GM23338 (cell line): ENCODE data around the gene TMEM106C. TPM values are rescaled to one million over a fixed set of nuclear protein-coding genes. Genes with fewer than 3 reads are reported as not detected.

Experiments
- ATAC-seq: fragments of 200-7000 bp; cut with Tn5 transposase; 3 replicates; pipeline ENCODE4 v1.9.1; 2020
- DNase-seq: peaks from one replicate; pipeline ENCODE4 v3.0.0-alpha.2; 2015; ENCODE audit warnings: low spot score
- H2AFZ ChIP-seq: fragments of 200-600 bp; sonication (generic); 2 replicates; pipeline ENCODE4 v1.8.0; 2016; ENCODE audit warnings: antibody characterized with exemption, mild to moderate bottlenecking, moderate library complexity
- H3F3A ChIP-seq: fragments of 200-600 bp; sonication (generic); replicated peaks from 2 replicates; pipeline ENCODE4 v1.8.0; 2017; ENCODE audit warnings: antibody characterized with exemption, mixed run types, low read depth
- H3K27ac ChIP-seq: fragments of 200-600 bp; sonication (generic); 2 replicates; pipeline ENCODE4 v1.6.1; 2016; ENCODE audit warnings: low read depth
- H3K27me3 ChIP-seq: fragments of 200-600 bp; sonication (generic); 2 replicates; pipeline ENCODE4 v1.8.0; 2016; ENCODE audit warnings: mild to moderate bottlenecking, mixed run types, moderate library complexity; ENCODE audit not compliant: insufficient read depth
- H3K36me3 ChIP-seq: fragments of 200-600 bp; sonication (generic); 2 replicates; pipeline ENCODE4 v1.8.0; 2016; ENCODE audit warnings: mild to moderate bottlenecking; ENCODE audit not compliant: insufficient read depth
- H3K4me1 ChIP-seq: fragments of 200-600 bp; sonication (generic); 2 replicates; pipeline ENCODE4 v1.8.0; 2016; ENCODE audit warnings: mild to moderate bottlenecking, moderate library complexity; ENCODE audit not compliant: insufficient read depth
- H3K4me2 ChIP-seq: fragments of 200-600 bp; sonication (generic); 2 replicates; pipeline ENCODE4 v1.7.1; 2017; ENCODE audit warnings: mixed run types
- H3K4me3 ChIP-seq: fragments of 200-600 bp; sonication (generic); 2 replicates; pipeline ENCODE4 v1.6.1; 2016; ENCODE audit warnings: mixed run types
- H3K79me2 ChIP-seq: fragments of 200-600 bp; sonication (generic); replicated peaks from 2 replicates; pipeline ENCODE4 v1.8.0; 2017; ENCODE audit warnings: mild to moderate bottlenecking; ENCODE audit not compliant: insufficient read depth
- H3K9me2 ChIP-seq: fragments of 200-600 bp; sonication (generic); 2 replicates; pipeline ENCODE4 v1.8.0; 2017; ENCODE audit not compliant: insufficient read depth
- H4K20me1 ChIP-seq: fragments of 200-600 bp; sonication (generic); replicated peaks from 2 replicates; pipeline ENCODE4 v1.8.0; 2017; ENCODE audit warnings: mild to moderate bottlenecking; ENCODE audit not compliant: insufficient read depth
- H3K27ac Mint-ChIP-seq: 2 replicates; pipeline ENCODE4 v1.8.0; 2020; ENCODE audit warnings: inconsistent platforms, mild to moderate bottlenecking, moderate library complexity, mixed read lengths
- H3K27me3 Mint-ChIP-seq: 3 replicates; pipeline ENCODE4 v1.8.0; 2022; ENCODE audit warnings: low read depth, mild to moderate bottlenecking, moderate library complexity, mixed read lengths, inconsistent platforms; ENCODE audit not compliant: insufficient read depth, poor library complexity
- H3K36me3 Mint-ChIP-seq: 3 replicates; pipeline ENCODE4 v1.8.0; 2021; ENCODE audit warnings: low read depth, mild to moderate bottlenecking, inconsistent platforms, moderate library complexity, mixed read lengths
- H3K4me1 Mint-ChIP-seq: 3 replicates; pipeline ENCODE4 v1.8.0; 2020; ENCODE audit warnings: mild to moderate bottlenecking, inconsistent platforms, mixed read lengths
- H3K4me3 Mint-ChIP-seq: 3 replicates; pipeline ENCODE4 v1.8.0; 2021; ENCODE audit warnings: moderate library complexity, mild to moderate bottlenecking, inconsistent platforms, mixed read lengths
- H3K9me3 Mint-ChIP-seq: 3 replicates; pipeline ENCODE4 v1.8.0; 2020; ENCODE audit warnings: moderate library complexity, mild to moderate bottlenecking, inconsistent platforms, mixed read lengths
- EZH2 ChIP-seq: fragments of 200-600 bp; sonication (generic); IDR thresholded peaks from one replicate; pipeline ENCODE4 v1.8.0; 2017; ENCODE audit warnings: antibody characterized with exemption, mild to moderate bottlenecking, low read depth; ENCODE audit not compliant: unreplicated experiment
- EZH2phosphoT487 ChIP-seq: fragments of 200-600 bp; sonication (generic); IDR thresholded peaks from one replicate; pipeline ENCODE4 v1.8.1; 2018; ENCODE audit warnings: antibody characterized with exemption; ENCODE audit not compliant: unreplicated experiment
- NANOG ChIP-seq: IDR thresholded peaks from 2 replicates; pipeline ENCODE4 v1.6.1; 2016; ENCODE audit warnings: antibody characterized with exemption, borderline replicate concordance
- STAT1 ChIP-seq: IDR thresholded peaks from one replicate; pipeline ENCODE4 v1.6.1; 2016; ENCODE audit warnings: antibody characterized with exemption; ENCODE audit not compliant: unreplicated experiment
- ZNF331 ChIP-seq: fragments of 250-450 bp; sonication (Bioruptor Pico); IDR thresholded peaks from 2 replicates; pipeline ENCODE4 v1.5.0; 2020; ENCODE audit warnings: low read depth, mild to moderate bottlenecking, moderate library complexity
- polyA plus RNA-seq: library from polyadenylated mRNA; unstranded; fragments of >200 nt; fragmentation: Nextera tagmentation; extraction: Ambion mirVana; gene quantifications from 2 replicates; pipeline ENCODE4 v1.2.1, GENCODE V29; 2016
- total RNA-seq: library from RNA; depleted of rRNA; stranded (reverse); fragments of >200 nt; shearing (Covaris generic); gene quantifications from 2 replicates; pipeline ENCODE4 v1.2.3, GENCODE V29; 2014
- TF ChIP-seq, protein P1 (sequence below): IDR thresholded peaks from one replicate; pipeline ENCODE4 v1.6.1; 2018; ENCODE audit warnings: antibody characterized with exemption; ENCODE audit not compliant: unreplicated experiment
- TF ChIP-seq, protein P2 (sequence below), 2 experiments: fragments of 200-600 bp in 1 of 2; sonication (generic) in 1 of 2; conservative IDR thresholded peaks; 2 replicates each; pipeline versions ENCODE4 v1.5.1 to v1.6.1; 2016 to 2017; ENCODE audit warnings: antibody characterized with exemption in 2 of 2, low read depth in 2 of 2, mild to moderate bottlenecking in 2 of 2, moderate library complexity in 1 of 2
- TF ChIP-seq, protein P3 (sequence below): IDR thresholded peaks from 2 replicates; pipeline ENCODE4 v1.6.1; 2016; ENCODE audit warnings: antibody characterized with exemption
- TF ChIP-seq, protein P4 (sequence below): fragments of 250-450 bp; sonication (Bioruptor Pico); IDR thresholded peaks from 2 replicates; pipeline ENCODE4 v1.5.0; 2020; ENCODE audit warnings: mild to moderate bottlenecking, moderate library complexity

TMEM106C gene
- total and polyA plus RNA-seq, 2 experiments from 2014 or later: 43.5 to 83.7 TPM

- peaks cover 100% of the 10 kb centered on the region for H3K27me3 Mint-ChIP-seq
Observed at GRCh38 chr12:48015954-48016353, 52.6 kb downstream of the TMEM106C start.

More at GRCh38 chr12:48015954-48016353, 52.6 kb downstream of the TMEM106C start:
- H3K36me3 ChIP-seq: no peaks in the 10 kb centered on the region
- Mint-ChIP-seq H3K36me3 (no peaks in the 10 kb centered on the region), H3K4me3 (no peak overlapping the region), H3K9me3 (no peaks in the 10 kb centered on the region), H3K27ac (no peak overlapping the region), H3K4me1 (no peaks in the 10 kb centered on the region)
- no peaks in the 10 kb centered on the region for H3K4me1 ChIP-seq
- no peak overlapping the region for H2AFZ ChIP-seq
- no peaks in the 10 kb centered on the region for H3K79me2 ChIP-seq
- ATAC-seq: no peak
- no peak overlapping the region for H3K4me2 ChIP-seq
- H3K9me2 ChIP-seq: no peaks in the 10 kb centered on the region
- no peaks in the 10 kb centered on the region for H3F3A ChIP-seq
- peaks cover 100% of the 10 kb centered on the region for H3K27me3 ChIP-seq
- no peak overlapping the region for H3K4me3 ChIP-seq
- no peak for DNase-seq
- H3K27ac ChIP-seq: no peak overlapping the region
- H4K20me1 ChIP-seq: peaks cover 15% of the 10 kb centered on the region
- TF ChIP-seq, protein P1, sequence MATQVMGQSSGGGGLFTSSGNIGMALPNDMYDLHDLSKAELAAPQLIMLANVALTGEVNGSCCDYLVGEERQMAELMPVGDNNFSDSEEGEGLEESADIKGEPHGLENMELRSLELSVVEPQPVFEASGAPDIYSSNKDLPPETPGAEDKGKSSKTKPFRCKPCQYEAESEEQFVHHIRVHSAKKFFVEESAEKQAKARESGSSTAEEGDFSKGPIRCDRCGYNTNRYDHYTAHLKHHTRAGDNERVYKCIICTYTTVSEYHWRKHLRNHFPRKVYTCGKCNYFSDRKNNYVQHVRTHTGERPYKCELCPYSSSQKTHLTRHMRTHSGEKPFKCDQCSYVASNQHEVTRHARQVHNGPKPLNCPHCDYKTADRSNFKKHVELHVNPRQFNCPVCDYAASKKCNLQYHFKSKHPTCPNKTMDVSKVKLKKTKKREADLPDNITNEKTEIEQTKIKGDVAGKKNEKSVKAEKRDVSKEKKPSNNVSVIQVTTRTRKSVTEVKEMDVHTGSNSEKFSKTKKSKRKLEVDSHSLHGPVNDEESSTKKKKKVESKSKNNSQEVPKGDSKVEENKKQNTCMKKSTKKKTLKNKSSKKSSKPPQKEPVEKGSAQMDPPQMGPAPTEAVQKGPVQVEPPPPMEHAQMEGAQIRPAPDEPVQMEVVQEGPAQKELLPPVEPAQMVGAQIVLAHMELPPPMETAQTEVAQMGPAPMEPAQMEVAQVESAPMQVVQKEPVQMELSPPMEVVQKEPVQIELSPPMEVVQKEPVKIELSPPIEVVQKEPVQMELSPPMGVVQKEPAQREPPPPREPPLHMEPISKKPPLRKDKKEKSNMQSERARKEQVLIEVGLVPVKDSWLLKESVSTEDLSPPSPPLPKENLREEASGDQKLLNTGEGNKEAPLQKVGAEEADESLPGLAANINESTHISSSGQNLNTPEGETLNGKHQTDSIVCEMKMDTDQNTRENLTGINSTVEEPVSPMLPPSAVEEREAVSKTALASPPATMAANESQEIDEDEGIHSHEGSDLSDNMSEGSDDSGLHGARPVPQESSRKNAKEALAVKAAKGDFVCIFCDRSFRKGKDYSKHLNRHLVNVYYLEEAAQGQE: no peak
- TF ChIP-seq, protein P2, sequence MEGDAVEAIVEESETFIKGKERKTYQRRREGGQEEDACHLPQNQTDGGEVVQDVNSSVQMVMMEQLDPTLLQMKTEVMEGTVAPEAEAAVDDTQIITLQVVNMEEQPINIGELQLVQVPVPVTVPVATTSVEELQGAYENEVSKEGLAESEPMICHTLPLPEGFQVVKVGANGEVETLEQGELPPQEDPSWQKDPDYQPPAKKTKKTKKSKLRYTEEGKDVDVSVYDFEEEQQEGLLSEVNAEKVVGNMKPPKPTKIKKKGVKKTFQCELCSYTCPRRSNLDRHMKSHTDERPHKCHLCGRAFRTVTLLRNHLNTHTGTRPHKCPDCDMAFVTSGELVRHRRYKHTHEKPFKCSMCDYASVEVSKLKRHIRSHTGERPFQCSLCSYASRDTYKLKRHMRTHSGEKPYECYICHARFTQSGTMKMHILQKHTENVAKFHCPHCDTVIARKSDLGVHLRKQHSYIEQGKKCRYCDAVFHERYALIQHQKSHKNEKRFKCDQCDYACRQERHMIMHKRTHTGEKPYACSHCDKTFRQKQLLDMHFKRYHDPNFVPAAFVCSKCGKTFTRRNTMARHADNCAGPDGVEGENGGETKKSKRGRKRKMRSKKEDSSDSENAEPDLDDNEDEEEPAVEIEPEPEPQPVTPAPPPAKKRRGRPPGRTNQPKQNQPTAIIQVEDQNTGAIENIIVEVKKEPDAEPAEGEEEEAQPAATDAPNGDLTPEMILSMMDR (conservative IDR thresholded peaks at IDR 0.05; ENCODE audit: low read depth in 2 of 2): no peak
- no peak for TF ChIP-seq EZH2phosphoT487
- TF ChIP-seq, protein P3, sequence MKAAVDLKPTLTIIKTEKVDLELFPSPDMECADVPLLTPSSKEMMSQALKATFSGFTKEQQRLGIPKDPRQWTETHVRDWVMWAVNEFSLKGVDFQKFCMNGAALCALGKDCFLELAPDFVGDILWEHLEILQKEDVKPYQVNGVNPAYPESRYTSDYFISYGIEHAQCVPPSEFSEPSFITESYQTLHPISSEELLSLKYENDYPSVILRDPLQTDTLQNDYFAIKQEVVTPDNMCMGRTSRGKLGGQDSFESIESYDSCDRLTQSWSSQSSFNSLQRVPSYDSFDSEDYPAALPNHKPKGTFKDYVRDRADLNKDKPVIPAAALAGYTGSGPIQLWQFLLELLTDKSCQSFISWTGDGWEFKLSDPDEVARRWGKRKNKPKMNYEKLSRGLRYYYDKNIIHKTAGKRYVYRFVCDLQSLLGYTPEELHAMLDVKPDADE: no peak
- TF ChIP-seq STAT1: no peak
- TF ChIP-seq, protein P4, sequence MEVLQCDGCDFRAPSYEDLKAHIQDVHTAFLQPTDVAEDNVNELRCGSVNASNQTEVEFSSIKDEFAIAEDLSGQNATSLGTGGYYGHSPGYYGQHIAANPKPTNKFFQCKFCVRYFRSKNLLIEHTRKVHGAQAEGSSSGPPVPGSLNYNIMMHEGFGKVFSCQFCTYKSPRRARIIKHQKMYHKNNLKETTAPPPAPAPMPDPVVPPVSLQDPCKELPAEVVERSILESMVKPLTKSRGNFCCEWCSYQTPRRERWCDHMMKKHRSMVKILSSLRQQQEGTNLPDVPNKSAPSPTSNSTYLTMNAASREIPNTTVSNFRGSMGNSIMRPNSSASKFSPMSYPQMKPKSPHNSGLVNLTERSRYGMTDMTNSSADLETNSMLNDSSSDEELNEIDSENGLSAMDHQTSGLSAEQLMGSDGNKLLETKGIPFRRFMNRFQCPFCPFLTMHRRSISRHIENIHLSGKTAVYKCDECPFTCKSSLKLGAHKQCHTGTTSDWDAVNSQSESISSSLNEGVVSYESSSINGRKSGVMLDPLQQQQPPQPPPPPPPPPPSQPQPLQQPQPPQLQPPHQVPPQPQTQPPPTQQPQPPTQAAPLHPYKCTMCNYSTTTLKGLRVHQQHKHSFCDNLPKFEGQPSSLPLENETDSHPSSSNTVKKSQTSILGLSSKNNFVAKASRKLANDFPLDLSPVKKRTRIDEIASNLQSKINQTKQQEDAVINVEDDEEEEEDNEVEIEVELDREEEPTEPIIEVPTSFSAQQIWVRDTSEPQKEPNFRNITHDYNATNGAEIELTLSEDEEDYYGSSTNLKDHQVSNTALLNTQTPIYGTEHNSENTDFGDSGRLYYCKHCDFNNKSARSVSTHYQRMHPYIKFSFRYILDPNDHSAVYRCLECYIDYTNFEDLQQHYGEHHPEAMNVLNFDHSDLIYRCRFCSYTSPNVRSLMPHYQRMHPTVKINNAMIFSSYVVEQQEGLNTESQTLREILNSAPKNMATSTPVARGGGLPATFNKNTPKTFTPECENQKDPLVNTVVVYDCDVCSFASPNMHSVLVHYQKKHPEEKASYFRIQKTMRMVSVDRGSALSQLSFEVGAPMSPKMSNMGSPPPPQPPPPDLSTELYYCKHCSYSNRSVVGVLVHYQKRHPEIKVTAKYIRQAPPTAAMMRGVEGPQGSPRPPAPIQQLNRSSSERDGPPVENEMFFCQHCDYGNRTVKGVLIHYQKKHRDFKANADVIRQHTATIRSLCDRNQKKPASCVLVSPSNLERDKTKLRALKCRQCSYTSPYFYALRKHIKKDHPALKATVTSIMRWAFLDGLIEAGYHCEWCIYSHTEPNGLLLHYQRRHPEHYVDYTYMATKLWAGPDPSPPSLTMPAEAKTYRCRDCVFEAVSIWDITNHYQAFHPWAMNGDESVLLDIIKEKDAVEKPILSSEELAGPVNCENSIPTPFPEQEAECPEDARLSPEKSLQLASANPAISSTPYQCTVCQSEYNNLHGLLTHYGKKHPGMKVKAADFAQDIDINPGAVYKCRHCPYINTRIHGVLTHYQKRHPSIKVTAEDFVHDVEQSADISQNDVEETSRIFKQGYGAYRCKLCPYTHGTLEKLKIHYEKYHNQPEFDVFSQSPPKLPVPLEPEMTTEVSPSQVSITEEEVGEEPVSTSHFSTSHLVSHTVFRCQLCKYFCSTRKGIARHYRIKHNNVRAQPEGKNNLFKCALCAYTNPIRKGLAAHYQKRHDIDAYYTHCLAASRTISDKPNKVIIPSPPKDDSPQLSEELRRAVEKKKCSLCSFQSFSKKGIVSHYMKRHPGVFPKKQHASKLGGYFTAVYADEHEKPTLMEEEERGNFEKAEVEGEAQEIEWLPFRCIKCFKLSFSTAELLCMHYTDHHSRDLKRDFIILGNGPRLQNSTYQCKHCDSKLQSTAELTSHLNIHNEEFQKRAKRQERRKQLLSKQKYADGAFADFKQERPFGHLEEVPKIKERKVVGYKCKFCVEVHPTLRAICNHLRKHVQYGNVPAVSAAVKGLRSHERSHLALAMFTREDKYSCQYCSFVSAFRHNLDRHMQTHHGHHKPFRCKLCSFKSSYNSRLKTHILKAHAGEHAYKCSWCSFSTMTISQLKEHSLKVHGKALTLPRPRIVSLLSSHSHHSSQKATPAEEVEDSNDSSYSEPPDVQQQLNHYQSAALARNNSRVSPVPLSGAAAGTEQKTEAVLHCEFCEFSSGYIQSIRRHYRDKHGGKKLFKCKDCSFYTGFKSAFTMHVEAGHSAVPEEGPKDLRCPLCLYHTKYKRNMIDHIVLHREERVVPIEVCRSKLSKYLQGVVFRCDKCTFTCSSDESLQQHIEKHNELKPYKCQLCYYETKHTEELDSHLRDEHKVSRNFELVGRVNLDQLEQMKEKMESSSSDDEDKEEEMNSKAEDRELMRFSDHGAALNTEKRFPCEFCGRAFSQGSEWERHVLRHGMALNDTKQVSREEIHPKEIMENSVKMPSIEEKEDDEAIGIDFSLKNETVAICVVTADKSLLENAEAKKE (CRISPR knock-in tag): no peak
- no peak for TF ChIP-seq ZNF331 (CRISPR knock-in tag)
- no peak for TF ChIP-seq EZH2
- no peak for TF ChIP-seq NANOG
